Mucosa of descending colon (tissue), 3 donors: ENCODE data around the gene SCARB1. TPM values are rescaled to one million over a fixed set of nuclear protein-coding genes. Genes with fewer than 3 reads are reported as not detected.

Experiments
- ATAC-seq: fragments of 200-7000 bp; cut with Tn5 transposase; one replicate; pipeline ENCODE4 v1.9.1; 2020; ENCODE audit warnings: mild to moderate bottlenecking, moderate library complexity
- DNase-seq, 3 donors: peaks; one replicate each; pipeline ENCODE4 v3.0.0-alpha.2; 2020
- H3K36me3 ChIP-seq: fragments of 200-600 bp; one replicate; pipeline ENCODE4 v1.8.0; 2021; ENCODE audit warnings: low read depth, mild to moderate bottlenecking
- H3K4me1 ChIP-seq: fragments of 200-600 bp; one replicate; pipeline ENCODE4 v1.8.0; 2021; ENCODE audit warnings: low read depth, mild to moderate bottlenecking
- H3K4me3 ChIP-seq: fragments of 200-600 bp; one replicate; pipeline ENCODE4 v1.8.0; 2021; ENCODE audit warnings: mild to moderate bottlenecking
- H3K9me3 ChIP-seq: fragments of 200-600 bp; one replicate; pipeline ENCODE4 v1.8.0; 2021; ENCODE audit warnings: mild to moderate bottlenecking
- CTCF ChIP-seq: fragments of 200-600 bp; IDR thresholded peaks from one replicate; pipeline ENCODE4 v1.8.0; 2022; ENCODE audit warnings: antibody characterized with exemption, mild to moderate bottlenecking
- intact Hi-C, 2 donors: fragments of 100-400 bp; cut with DNase I in 1 of 2; cut with micrococcal nuclease in 1 of 2; formaldehyde crosslinking; loops; one replicate each; pipeline versions ENCODE4 v1.11.0 to v1.11.1; 2022; cut with DNase I, micrococcal nuclease
- total RNA-seq, 3 donors: library from RNA; stranded (reverse); fragmentation: NEBNext Ultra II Directional in 2 of 3; extraction: Animal tissue kit (Norgen Biotek cat#: 25700) in 2 of 3; gene quantifications; one replicate each; pipeline versions ENCODE4 v1.2.1 to v1.2.4, GENCODE V29; 2021 to 2023
- donor health status: DM: no; HTN: no; CAD: no; lungs with moderate emphysema.
- donor health status: DM: no; HTN: no; CAD: no.
- donor health status: DM: no; HTN: yes; CAD: no.

Gene SCARB1
- total RNA-seq, 3 donors from 2014 or later: 23.0 to 55.1 (median 31.2) TPM

GRCh38 chr12:124816295-124816854, 47.3 kb downstream of the SCARB1 start:
- no peaks in the 10 kb centered on the region for H3K36me3 ChIP-seq
- H3K4me1 ChIP-seq: no peaks in the 10 kb centered on the region
- intact Hi-C loops: no loop called here
- no peak overlapping the region for H3K4me3 ChIP-seq
- ATAC-seq: no peak
- no peaks in the 10 kb centered on the region for H3K9me3 ChIP-seq
- TF ChIP-seq CTCF: no peak
- DNase-seq: no peak

GRCh38 chr12:124814741-124815613, 48.7 kb downstream of the SCARB1 start:
- DNase-seq (peak in 1 of 3 donors; percentile 28), ATAC-seq (peak; percentile 73)
- no peaks in the 10 kb centered on the region for H3K9me3 ChIP-seq
- no peaks in the 10 kb centered on the region for H3K36me3 ChIP-seq
- TF ChIP-seq CTCF: no peak
- H3K4me3 ChIP-seq: no peak overlapping the region
- intact Hi-C loops: no loop called here
- no peaks in the 10 kb centered on the region for H3K4me1 ChIP-seq

GRCh38 chr12:124813782-124814181, 49.9 kb downstream of the SCARB1 start:
- intact Hi-C loops: no loop called here

GRCh38 chr12:124812979-124813378, 50.7 kb downstream of the SCARB1 start:
- DNase-seq: no peak
- Histone ChIP-seq H3K4me3 (no peak overlapping the region), H3K4me1 (no peaks in the 10 kb centered on the region), H3K9me3 (no peaks in the 10 kb centered on the region), H3K36me3 (no peaks in the 10 kb centered on the region)
- intact Hi-C loops: no loop called here
- no peak for TF ChIP-seq CTCF
- no peak for ATAC-seq

More at GRCh38 chr12:124813782-124814181, 49.9 kb downstream of the SCARB1 start:
- Histone ChIP-seq H3K4me3 (no peak overlapping the region), H3K9me3 (no peaks in the 10 kb centered on the region), H3K4me1 (no peaks in the 10 kb centered on the region), H3K36me3 (no peaks in the 10 kb centered on the region)
- no peak for TF ChIP-seq CTCF
- ATAC-seq (no peak), DNase-seq (no peak)

GRCh38 chr12:124812356-124812755, 51.3 kb downstream of the SCARB1 start:
- Histone ChIP-seq H3K4me1 (no peaks in the 10 kb centered on the region), H3K36me3 (no peaks in the 10 kb centered on the region), H3K4me3 (no peak overlapping the region), H3K9me3 (no peaks in the 10 kb centered on the region)
- TF ChIP-seq CTCF: no peak
- no peak for DNase-seq
- intact Hi-C loops: no loop called here
- no peak for ATAC-seq
